DND-41 (cell line): ENCODE data around the gene PLEKHG3.

ENCODE experiments used
- EZH2 ChIP-seq: IDR thresholded peaks from 3 replicates; pipeline ENCODE4 v1.6.1; 2012; ENCODE audit warnings: borderline replicate concordance, low read depth, mild to moderate bottlenecking, moderate library complexity, low read length, inconsistent platforms; ENCODE audit not compliant: severe bottlenecking
- TF ChIP-seq, protein P1 (sequence below): IDR thresholded peaks from 2 replicates; pipeline ENCODE4 v1.5.1; 2012; ENCODE audit warnings: borderline replicate concordance, low read length, moderate library complexity, mild to moderate bottlenecking; ENCODE audit not compliant: poor library complexity, severe bottlenecking; ENCODE audit errors: extremely low read depth

DNA sequence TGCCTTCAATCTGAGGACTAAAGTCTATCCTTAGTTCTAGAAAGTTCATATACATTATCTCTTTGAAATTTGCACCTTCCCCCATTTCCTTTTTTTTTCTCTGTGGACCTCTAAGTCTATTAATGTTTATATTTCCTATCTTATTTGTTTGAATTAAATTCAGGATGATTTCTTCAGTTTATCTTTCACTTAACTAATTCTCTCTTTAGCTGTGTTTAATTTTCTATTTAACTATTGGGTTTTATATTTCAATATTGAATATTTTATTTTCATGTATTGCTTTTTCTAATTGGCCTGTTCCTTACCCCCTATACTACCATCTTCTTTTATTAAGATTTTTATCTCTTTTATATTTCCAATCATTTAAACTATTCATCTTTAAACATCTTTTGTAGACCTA lies 9.5 kb downstream of the PLEKHG3 start:
- TF ChIP-seq, protein P1, sequence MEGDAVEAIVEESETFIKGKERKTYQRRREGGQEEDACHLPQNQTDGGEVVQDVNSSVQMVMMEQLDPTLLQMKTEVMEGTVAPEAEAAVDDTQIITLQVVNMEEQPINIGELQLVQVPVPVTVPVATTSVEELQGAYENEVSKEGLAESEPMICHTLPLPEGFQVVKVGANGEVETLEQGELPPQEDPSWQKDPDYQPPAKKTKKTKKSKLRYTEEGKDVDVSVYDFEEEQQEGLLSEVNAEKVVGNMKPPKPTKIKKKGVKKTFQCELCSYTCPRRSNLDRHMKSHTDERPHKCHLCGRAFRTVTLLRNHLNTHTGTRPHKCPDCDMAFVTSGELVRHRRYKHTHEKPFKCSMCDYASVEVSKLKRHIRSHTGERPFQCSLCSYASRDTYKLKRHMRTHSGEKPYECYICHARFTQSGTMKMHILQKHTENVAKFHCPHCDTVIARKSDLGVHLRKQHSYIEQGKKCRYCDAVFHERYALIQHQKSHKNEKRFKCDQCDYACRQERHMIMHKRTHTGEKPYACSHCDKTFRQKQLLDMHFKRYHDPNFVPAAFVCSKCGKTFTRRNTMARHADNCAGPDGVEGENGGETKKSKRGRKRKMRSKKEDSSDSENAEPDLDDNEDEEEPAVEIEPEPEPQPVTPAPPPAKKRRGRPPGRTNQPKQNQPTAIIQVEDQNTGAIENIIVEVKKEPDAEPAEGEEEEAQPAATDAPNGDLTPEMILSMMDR = no peak
- no peak for TF ChIP-seq EZH2
